Transverse colon (tissue), 4 donors: ENCODE data around the gene S1PR5. TPM values are rescaled to one million over a fixed set of nuclear protein-coding genes. Genes with fewer than 3 reads are reported as not detected.

Experiments used
- DNase-seq: peaks from one replicate; pipeline ENCODE4 v3.0.0-alpha.2; 2019
- H3K27ac ChIP-seq, 4 donors: fragments of 200-600 bp; sonication (generic); 2 replicates each; pipeline ENCODE4 v1.5.1; 2016 to 2018; ENCODE audit warnings: inconsistent platforms in 4 of 4
- H3K27me3 ChIP-seq: fragments of 200-600 bp; sonication (generic); 2 replicates; pipeline ENCODE4 v1.5.1; 2017; ENCODE audit warnings: inconsistent platforms
- H3K36me3 ChIP-seq, 4 donors: fragments of 200-600 bp; sonication (generic); 2 replicates each; pipeline ENCODE4 v1.5.1; 2017 to 2019; ENCODE audit warnings: inconsistent platforms in 4 of 4
- H3K4me1 ChIP-seq, 4 donors: fragments of 200-600 bp; sonication (generic); 2 replicates each; pipeline ENCODE4 v1.5.1; 2017 to 2020; ENCODE audit warnings: inconsistent platforms in 4 of 4
- H3K4me3 ChIP-seq, 4 donors: fragments of 200-600 bp; sonication (generic); 1 replicate in 1 of 4; 2 replicates in 3 of 4; pipeline versions ENCODE4 v1.5.1 to v1.6.1; 2017 to 2019; ENCODE audit warnings: inconsistent platforms in 4 of 4
- H3K9me3 ChIP-seq, 2 donors: fragments of 200-600 bp; sonication (generic); 2 replicates each; pipeline ENCODE4 v1.5.1; 2017 to 2019; ENCODE audit warnings: inconsistent platforms in 2 of 2
- EP300 ChIP-seq: sonication (generic); formaldehyde crosslinking; IDR thresholded peaks from one replicate; pipeline ENCODE4 v1.6.1; 2017; ENCODE audit warnings: antibody characterized with exemption, low read depth
- POLR2A ChIP-seq: fragments of 450-650 bp; IDR thresholded peaks from one replicate; pipeline ENCODE4 v1.6.1; 2016; ENCODE audit warnings: antibody characterized with exemption, mild to moderate bottlenecking, moderate library complexity
- POLR2AphosphoS5 ChIP-seq, 3 donors: sonication (generic); formaldehyde crosslinking; IDR thresholded peaks; one replicate each; pipeline ENCODE4 v1.6.1; 2016; ENCODE audit warnings: antibody characterized with exemption in 3 of 3
- WGBS, 2 donors: methylation state at CpG; one replicate each; pipeline ENCODE4 v1.1.5; 2018; ENCODE audit warnings: low coverage in 1 of 2; 5-methylcytosine and 5-hydroxymethylcytosine counted together
- in situ Hi-C, 4 donors: fragments of 200-750 bp; cut with MboI; loops; one replicate each; pipeline versions ENCODE4 v1.15.0 to v1.15.1; 2017; ENCODE audit warnings: low sequenced_read_pairs in 3 of 4, low pct_ligation_motif_present in 1 of 4, low pct_unique_long_range_greater_than_20kb in 1 of 4
- intact Hi-C: fragments of 100-400 bp; cut with DNase I; formaldehyde crosslinking; loops from one replicate; pipeline ENCODE4 v1.15.1; 2023; ENCODE audit warnings: low total_unique reads
- total RNA-seq, 4 donors: library from RNA; depleted of rRNA; stranded (reverse); fragments of >200 nt; gene quantifications; one replicate each; pipeline ENCODE4 v1.1.0, GENCODE V29; 2016
- TF ChIP-seq, protein P1 (sequence below), 5 experiments: fragments of 200-600 bp in 3 of 5; fragments of 450-650 bp in 2 of 5; sonication (generic) in 3 of 5; IDR thresholded peaks; 1 replicate in 2 of 5; 2 replicates in 3 of 5; pipeline ENCODE4 v1.5.1; 2016 to 2017; ENCODE audit warnings: antibody characterized with exemption in 5 of 5, inconsistent platforms in 3 of 5, mild to moderate bottlenecking in 2 of 5, moderate library complexity in 1 of 5

Gene S1PR5
- total RNA-seq, 4 donors from 2014 or later: not detected

DNA sequence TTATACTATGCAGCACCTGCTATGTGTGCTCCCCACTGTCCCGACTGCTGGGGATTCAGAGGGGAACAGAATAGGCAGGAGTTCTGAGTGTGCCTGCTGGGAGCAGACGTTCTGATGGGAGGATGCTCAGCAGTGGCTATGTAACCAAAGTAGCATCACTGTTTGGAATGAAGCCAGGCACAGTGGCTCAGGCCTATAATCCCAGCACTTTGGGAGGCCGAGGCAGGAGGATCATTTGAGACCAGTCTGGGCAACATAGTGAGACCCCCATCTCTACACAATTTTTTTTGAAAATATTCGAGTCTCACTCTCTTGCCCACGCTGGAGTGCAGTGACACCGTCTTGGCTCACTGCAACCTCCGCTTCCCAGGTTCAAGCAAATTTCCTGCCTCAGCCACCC, 32.5 kb upstream of the S1PR5 start:
- DNase-seq: no peak
- in situ Hi-C loops: no loop called here
- intact Hi-C loops: no loop called here
- Histone ChIP-seq H3K27ac (peak overlapping the region in 2 of 4 donors; percentile 35 to 58), H3K36me3 (peaks cover 0 to 50% (median 15%) of the 10 kb centered on the region in 4 donors), H3K4me1 (peaks cover 6 to 57% (median 23%) of the 10 kb centered on the region in 4 donors), H3K9me3 (no peaks in the 10 kb centered on the region), H3K4me3 (no peak overlapping the region), H3K27me3 (no peaks in the 10 kb centered on the region)
- WGBS, 2 donors: 83 to 87% methylated on average over 1 to 7 of the region's 7 CpGs
- TF ChIP-seq EP300 (no peak), POLR2AphosphoS5 (IDR thresholded peaks at IDR 0.05) (no peak)
- TF ChIP-seq, protein P1, sequence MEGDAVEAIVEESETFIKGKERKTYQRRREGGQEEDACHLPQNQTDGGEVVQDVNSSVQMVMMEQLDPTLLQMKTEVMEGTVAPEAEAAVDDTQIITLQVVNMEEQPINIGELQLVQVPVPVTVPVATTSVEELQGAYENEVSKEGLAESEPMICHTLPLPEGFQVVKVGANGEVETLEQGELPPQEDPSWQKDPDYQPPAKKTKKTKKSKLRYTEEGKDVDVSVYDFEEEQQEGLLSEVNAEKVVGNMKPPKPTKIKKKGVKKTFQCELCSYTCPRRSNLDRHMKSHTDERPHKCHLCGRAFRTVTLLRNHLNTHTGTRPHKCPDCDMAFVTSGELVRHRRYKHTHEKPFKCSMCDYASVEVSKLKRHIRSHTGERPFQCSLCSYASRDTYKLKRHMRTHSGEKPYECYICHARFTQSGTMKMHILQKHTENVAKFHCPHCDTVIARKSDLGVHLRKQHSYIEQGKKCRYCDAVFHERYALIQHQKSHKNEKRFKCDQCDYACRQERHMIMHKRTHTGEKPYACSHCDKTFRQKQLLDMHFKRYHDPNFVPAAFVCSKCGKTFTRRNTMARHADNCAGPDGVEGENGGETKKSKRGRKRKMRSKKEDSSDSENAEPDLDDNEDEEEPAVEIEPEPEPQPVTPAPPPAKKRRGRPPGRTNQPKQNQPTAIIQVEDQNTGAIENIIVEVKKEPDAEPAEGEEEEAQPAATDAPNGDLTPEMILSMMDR (IDR thresholded peaks at IDR 0.05): no peak

DNA sequence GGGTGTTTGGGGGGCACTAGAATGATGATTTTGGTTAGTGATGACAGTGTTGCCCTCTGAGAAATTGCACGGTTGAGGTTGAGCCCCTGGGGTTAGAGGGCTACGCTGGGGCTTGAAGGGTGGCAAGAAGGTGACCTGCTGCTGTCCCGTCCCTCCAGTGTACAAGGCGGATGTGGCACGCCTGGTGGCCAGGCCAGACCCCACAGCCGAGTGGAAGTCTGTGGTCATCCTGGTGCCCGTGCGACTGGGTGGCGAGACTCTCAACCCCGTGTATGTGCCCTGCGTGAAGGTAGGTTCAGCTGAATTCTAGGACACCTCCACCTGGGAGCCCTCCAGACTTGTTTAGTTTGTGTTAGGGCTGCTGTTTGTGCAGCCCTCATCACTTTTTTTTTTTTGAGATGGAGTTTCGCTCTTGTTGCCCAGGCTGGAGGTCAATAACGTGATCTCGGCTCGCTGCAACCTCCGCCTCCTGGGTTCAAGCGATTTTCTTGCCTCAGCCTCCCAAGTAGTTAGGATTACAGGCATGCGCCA, 31.6 kb upstream of the S1PR5 start:
- intact Hi-C loops: no loop called here
- 94% methylated on average over 16 of the region's 18 CpGs; no CpG with 5 or more reads in 1 of the 2 donors for WGBS, 2 donors
- no peak for DNase-seq
- Histone ChIP-seq H3K4me3 (no peak overlapping the region), H3K27ac (no peak overlapping the region), H3K4me1 (peaks cover 8 to 60% (median 26%) of the 10 kb centered on the region in 4 donors), H3K9me3 (no peaks in the 10 kb centered on the region), H3K36me3 (peaks cover 0 to 47% (median 12%) of the 10 kb centered on the region in 4 donors), H3K27me3 (no peaks in the 10 kb centered on the region)
- in situ Hi-C loops: no loop called here
- no peak for TF ChIP-seq EP300
- TF ChIP-seq, protein P1 (IDR thresholded peaks at IDR 0.05): no peak
- no peak for TF ChIP-seq POLR2AphosphoS5 (IDR thresholded peaks at IDR 0.05)
- TF ChIP-seq POLR2A: no peak

DNA sequence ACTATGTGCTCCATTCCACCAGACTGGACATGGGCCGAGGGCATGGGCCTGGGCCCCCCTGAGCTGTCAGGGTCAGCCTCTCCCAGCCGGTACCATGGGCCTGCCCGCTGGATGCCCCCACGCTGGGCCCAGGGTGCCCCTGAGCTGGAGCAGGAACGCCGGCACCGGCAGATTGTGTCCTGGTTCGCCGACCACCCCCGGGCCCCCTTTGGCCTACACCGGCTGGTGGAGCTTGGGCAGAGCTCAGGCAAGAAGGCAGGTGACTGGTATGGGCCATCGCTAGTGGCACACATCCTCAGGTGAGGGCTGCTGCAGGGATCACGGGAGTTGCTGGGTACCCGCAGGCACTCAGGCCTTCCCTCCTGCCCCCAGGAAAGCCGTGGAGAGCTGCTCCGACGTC, 29.6 kb upstream of the S1PR5 start:
- H3K36me3 ChIP-seq: peaks cover 0 to 27% (median 4%) of the 10 kb centered on the region in 4 donors
- no peak for TF ChIP-seq POLR2AphosphoS5 (IDR thresholded peaks at IDR 0.05)
- TF ChIP-seq POLR2A: no peak
- TF ChIP-seq EP300: no peak
- TF ChIP-seq, protein P1 (IDR thresholded peaks at IDR 0.05): no peak
- no peaks in the 10 kb centered on the region for H3K9me3 ChIP-seq
- in situ Hi-C loops (no loop called here), intact Hi-C loops (no loop called here)
- 97% methylated on average over 6 of the region's 17 CpGs; no CpG with 5 or more reads in 1 of the 2 donors for WGBS, 2 donors
- H3K27me3 ChIP-seq: no peaks in the 10 kb centered on the region
- H3K27ac ChIP-seq: no peak overlapping the region
- no peak for DNase-seq
- H3K4me1 ChIP-seq: peaks cover 8 to 49% (median 22%) of the 10 kb centered on the region in 4 donors
- no peak overlapping the region for H3K4me3 ChIP-seq

GRCh38 chr19:10544753-10545251, 27.6 kb upstream of the S1PR5 start:
- H3K4me3 ChIP-seq: peak overlapping the region; percentile 82 to 99 (median 94)
- H3K27ac ChIP-seq: peak overlapping the region; percentile 92 to 98 (median 96)
- no peaks in the 10 kb centered on the region for H3K9me3 ChIP-seq
- in situ Hi-C loops: no loop called here
- peaks cover 4 to 31% (median 18%) of the 10 kb centered on the region in 4 donors for H3K4me1 ChIP-seq
- no peak for DNase-seq
- no peaks in the 10 kb centered on the region for H3K27me3 ChIP-seq
- 47% methylated on average over 13 of the region's 23 CpGs; no CpG with 5 or more reads in 1 of the 2 donors for WGBS, 2 donors
- TF ChIP-seq, protein P1 (IDR thresholded peaks at IDR 0.05): no peak
- no peak for TF ChIP-seq EP300
- no peak for TF ChIP-seq POLR2A
- TF ChIP-seq POLR2AphosphoS5 (IDR thresholded peaks at IDR 0.05): peak in 1 of 3 donors; percentile 9
- peaks cover 0 to 21% (median 4%) of the 10 kb centered on the region in 4 donors for H3K36me3 ChIP-seq
- intact Hi-C loops: no loop called here
